Uterus (tissue), 4 donors: ENCODE results near the gene MAP3K8. TPM values are rescaled to one million over a fixed set of nuclear protein-coding genes. Genes with fewer than 3 reads are reported as not detected.

ENCODE experiments used
- DNase-seq, 2 donors: peaks; one replicate each; pipeline ENCODE4 v3.0.0-alpha.2; 2019 to 2020
- H3K27ac ChIP-seq, 2 donors: fragments of 200-600 bp; sonication (generic); 1 replicate in 1 of 2; 2 replicates in 1 of 2; pipeline ENCODE4 v1.5.1; 2016 to 2018
- H3K27me3 ChIP-seq, 2 donors: fragments of 200-600 bp; sonication (generic); one replicate each; pipeline ENCODE4 v1.5.1; 2018 to 2019; ENCODE audit warnings: control low read depth in 1 of 2
- H3K36me3 ChIP-seq, 2 donors: fragments of 200-600 bp; sonication (generic); one replicate each; pipeline ENCODE4 v1.5.1; 2019; ENCODE audit warnings: control low read depth in 1 of 2
- H3K4me1 ChIP-seq, 2 donors: fragments of 200-600 bp; sonication (generic); one replicate each; pipeline ENCODE4 v1.5.1; 2018 to 2019; ENCODE audit warnings: control low read depth in 1 of 2
- H3K4me3 ChIP-seq, 2 donors: fragments of 200-600 bp; sonication (generic); 1 replicate in 1 of 2; 2 replicates in 1 of 2; pipeline ENCODE4 v1.5.1; 2018 to 2019; ENCODE audit warnings: mild to moderate bottlenecking in 1 of 2
- H3K9me3 ChIP-seq, 2 donors: fragments of 200-600 bp; sonication (generic); one replicate each; pipeline ENCODE4 v1.5.1; 2019; ENCODE audit warnings: control low read depth in 1 of 2
- CTCF ChIP-seq, 4 experiments: fragments of 200-600 bp in 2 of 4; fragments of 450-650 bp in 2 of 4; sonication (generic) in 2 of 4; IDR thresholded peaks; one replicate each; pipeline ENCODE4 v1.5.1; 2016 to 2019; ENCODE audit warnings: antibody characterized with exemption in 4 of 4, mild to moderate bottlenecking in 2 of 4, moderate library complexity in 1 of 4
- POLR2A ChIP-seq, 2 donors: fragments of 450-650 bp; IDR thresholded peaks; one replicate each; pipeline ENCODE4 v1.6.1; 2016; ENCODE audit warnings: antibody characterized with exemption in 2 of 2, mild to moderate bottlenecking in 1 of 2, moderate library complexity in 1 of 2
- intact Hi-C: fragments of 100-400 bp; cut with DNase I; formaldehyde crosslinking; loops from one replicate; pipeline ENCODE4 v1.15.1; 2023; ENCODE audit warnings: low total_unique reads
- total RNA-seq, 4 donors: library from RNA; depleted of rRNA in 3 of 4; stranded (reverse); fragments of >200 nt in 3 of 4; gene quantifications; one replicate each; pipeline versions ENCODE4 v1.1.0 to v1.2.4, GENCODE V29; 2014 to 2023
- donor health status: DM: yes; HTN: yes; CAD: no.

MAP3K8 gene
- total RNA-seq, 4 donors from 2014 or later = 13.3 to 63.0 (median 24.4) TPM

GRCh38 chr10:30430544-30431298 lies 3.3 kb upstream of the MAP3K8 start:
- H3K27ac ChIP-seq = peak overlapping the region; percentile 61 to 99
- no peak overlapping the region for H3K4me3 ChIP-seq
- intact Hi-C loops = no loop called here
- H3K36me3 ChIP-seq = no peaks in the 10 kb centered on the region
- TF ChIP-seq POLR2A (IDR thresholded peaks at IDR 0.05) = no peak
- no peak for TF ChIP-seq CTCF (IDR thresholded peaks at IDR 0.05)
- H3K27me3 ChIP-seq = no peaks in the 10 kb centered on the region
- no peak for DNase-seq
- no peaks in the 10 kb centered on the region for H3K9me3 ChIP-seq
- peaks cover 0 to 3% of the 10 kb centered on the region in 2 donors for H3K4me1 ChIP-seq

- no peaks in the 10 kb centered on the region for H3K27me3 ChIP-seq
- DNase-seq = peak in 1 of 2 donors; percentile 50
- H3K27ac ChIP-seq = peak overlapping the region; percentile 61 to 99
- H3K4me3 ChIP-seq = no peak overlapping the region
- H3K4me1 ChIP-seq = peaks cover 0 to 5% of the 10 kb centered on the region in 2 donors
- no peaks in the 10 kb centered on the region for H3K36me3 ChIP-seq
- TF ChIP-seq CTCF (IDR thresholded peaks at IDR 0.05) (no peak), POLR2A (IDR thresholded peaks at IDR 0.05) (peak in 1 of 2 donors; percentile 33)
- no peaks in the 10 kb centered on the region for H3K9me3 ChIP-seq
- intact Hi-C loops = no loop called here
Observed at GRCh38 chr10:30431435-30431911, 2.5 kb upstream of the MAP3K8 start.

GRCh38 chr10:30432622-30433305 lies 1.2 kb upstream of the MAP3K8 start:
- Histone ChIP-seq H3K27me3 (no peaks in the 10 kb centered on the region), H3K27ac (peak overlapping the region; percentile 97 to 99), H3K4me3 (peak overlapping the region; percentile 68 to 84), H3K36me3 (no peaks in the 10 kb centered on the region), H3K4me1 (peaks cover 0 to 5% of the 10 kb centered on the region in 2 donors), H3K9me3 (no peaks in the 10 kb centered on the region)
- intact Hi-C loops = no loop called here
- peak; percentile 48 to 53 for DNase-seq
- TF ChIP-seq CTCF (IDR thresholded peaks at IDR 0.05) = peak in 1 of 4 experiments; percentile 8
- TF ChIP-seq POLR2A (IDR thresholded peaks at IDR 0.05) = no peak

GRCh38 chr10:30433306-30433729 lies 666 bp upstream of the MAP3K8 start:
- Histone ChIP-seq H3K4me1 (peaks cover 5% of the 10 kb centered on the region in 2 donors), H3K36me3 (no peaks in the 10 kb centered on the region), H3K9me3 (no peaks in the 10 kb centered on the region), H3K4me3 (peak overlapping the region; percentile 68 to 84), H3K27me3 (no peaks in the 10 kb centered on the region), H3K27ac (peak overlapping the region; percentile 97 to 99)
- peak; percentile 80 to 84 for DNase-seq
- TF ChIP-seq CTCF (IDR thresholded peaks at IDR 0.05) = no peak
- TF ChIP-seq POLR2A (IDR thresholded peaks at IDR 0.05) = no peak
- intact Hi-C loops = no loop called here
